ENCODE data around the gene IKBKE. TPM values are rescaled to one million over a fixed set of nuclear protein-coding genes. Genes with fewer than 3 reads are reported as not detected.

Gene IKBKE
- polyA plus RNA-seq, 1 donor (not counting 4 experiments of a cell fraction or from before 2014, with no cell fraction given): 8.9 TPM

DNA sequence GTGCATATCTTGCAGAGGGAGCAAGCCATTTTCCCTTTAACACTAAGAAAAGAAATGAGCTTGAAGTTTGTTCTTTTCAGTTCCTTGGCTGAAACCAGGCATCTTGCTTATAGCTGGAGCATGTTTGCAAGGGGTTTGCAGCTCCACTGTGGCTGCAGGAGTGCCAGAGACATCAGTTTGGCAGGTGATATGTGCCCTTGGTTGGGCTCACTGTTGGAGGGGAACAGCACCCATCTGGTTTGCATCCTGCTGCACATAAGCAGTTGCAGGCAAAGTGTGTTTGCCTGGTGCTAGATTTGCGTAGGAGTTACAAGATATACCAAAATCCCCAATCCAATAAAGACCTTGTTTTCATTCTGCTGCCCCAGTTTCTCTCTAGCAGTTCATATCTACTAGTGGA is 47.8 kb upstream of the IKBKE start:
- Histone ChIP-seq H3K27ac (ENCODE audit: control insufficient read depth, insufficient read depth, low read length) (no peak overlapping the region), H3K79me2 (ENCODE audit: control insufficient read depth, insufficient read depth, low read length) (no peaks in the 10 kb centered on the region), H3K4me2 (ENCODE audit: control insufficient read depth, extremely low read depth, insufficient read depth, low read depth, low read length) (no peak overlapping the region), H3K9ac (ENCODE audit: control insufficient read depth, extremely low read depth, insufficient read depth, low read length) (no peak overlapping the region), H3K9me3 (ENCODE audit: control insufficient read depth, low read depth, low read length) (no peaks in the 10 kb centered on the region), H4K20me1 (ENCODE audit: control insufficient read depth, extremely low read depth, insufficient read depth, low read length) (no peaks in the 10 kb centered on the region), H3K27me3 (ENCODE audit: control insufficient read depth, extremely low read depth, insufficient read depth, low read length) (no peaks in the 10 kb centered on the region), H3K4me3 (ENCODE audit: control insufficient read depth in 2 of 3, extremely low read depth in 1 of 3, insufficient read depth in 2 of 3, low read depth in 1 of 3, low read length in 3 of 3) (no peak overlapping the region), H3K4me1 (ENCODE audit: control insufficient read depth, extremely low read depth, insufficient read depth, low read length) (peaks cover 20% of the 10 kb centered on the region), H3K9me1 (ENCODE audit: control insufficient read depth, extremely low read depth, insufficient read depth, low read length) (no peaks in the 10 kb centered on the region), H3K36me3 (ENCODE audit: control insufficient read depth in 2 of 2, extremely low read depth in 1 of 2, insufficient read depth in 2 of 2, low read length in 2 of 2) (peaks cover 12 to 13% of the 10 kb centered on the region in 2 experiments), H2AFZ (ENCODE audit: control insufficient read depth, low read length) (no peak overlapping the region)
- TF ChIP-seq, protein P1, sequence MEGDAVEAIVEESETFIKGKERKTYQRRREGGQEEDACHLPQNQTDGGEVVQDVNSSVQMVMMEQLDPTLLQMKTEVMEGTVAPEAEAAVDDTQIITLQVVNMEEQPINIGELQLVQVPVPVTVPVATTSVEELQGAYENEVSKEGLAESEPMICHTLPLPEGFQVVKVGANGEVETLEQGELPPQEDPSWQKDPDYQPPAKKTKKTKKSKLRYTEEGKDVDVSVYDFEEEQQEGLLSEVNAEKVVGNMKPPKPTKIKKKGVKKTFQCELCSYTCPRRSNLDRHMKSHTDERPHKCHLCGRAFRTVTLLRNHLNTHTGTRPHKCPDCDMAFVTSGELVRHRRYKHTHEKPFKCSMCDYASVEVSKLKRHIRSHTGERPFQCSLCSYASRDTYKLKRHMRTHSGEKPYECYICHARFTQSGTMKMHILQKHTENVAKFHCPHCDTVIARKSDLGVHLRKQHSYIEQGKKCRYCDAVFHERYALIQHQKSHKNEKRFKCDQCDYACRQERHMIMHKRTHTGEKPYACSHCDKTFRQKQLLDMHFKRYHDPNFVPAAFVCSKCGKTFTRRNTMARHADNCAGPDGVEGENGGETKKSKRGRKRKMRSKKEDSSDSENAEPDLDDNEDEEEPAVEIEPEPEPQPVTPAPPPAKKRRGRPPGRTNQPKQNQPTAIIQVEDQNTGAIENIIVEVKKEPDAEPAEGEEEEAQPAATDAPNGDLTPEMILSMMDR (optimal IDR thresholded peaks at IDR 0.05 in 1 of 3, IDR thresholded peaks at IDR 0.05 in 1 of 3, conservative IDR thresholded peaks at IDR 0.05 in 1 of 3; ENCODE audit: extremely low read depth in 1 of 3, insufficient read depth in 2 of 3, low read length in 3 of 3): no peak
- no peak for TF ChIP-seq EZH2 (IDR thresholded peaks at IDR 0.05; ENCODE audit: low read length)
- DNase-seq (ENCODE audit: low read depth, low spot score) (no peak), FAIRE-seq (no peak)
- dilution Hi-C loops (cut with MboI; ENCODE audit: extremely low pct_ligation_motif_present, low sequenced_read_pairs): no loop called here

DNA sequence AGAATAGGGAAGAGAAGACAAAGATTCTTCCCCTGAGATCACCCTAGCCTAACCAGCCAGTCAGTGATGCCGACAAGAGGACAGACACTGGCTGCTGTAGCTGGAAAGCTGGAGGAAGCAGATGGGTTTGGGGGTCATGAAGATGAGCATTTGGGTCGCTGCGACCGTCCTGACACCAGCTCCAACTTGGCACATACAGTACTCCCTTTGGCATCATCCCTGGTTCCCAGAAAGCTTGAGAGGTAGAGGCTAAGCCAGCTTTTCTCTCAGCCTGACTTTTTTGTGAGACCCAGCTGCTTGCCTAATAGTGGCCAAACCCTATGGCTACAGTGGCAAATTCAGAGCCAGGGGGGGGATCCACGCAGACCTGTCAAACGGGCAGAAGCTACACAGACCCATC is 43.0 kb upstream of the IKBKE start:
- Histone ChIP-seq H3K4me1 (ENCODE audit: control insufficient read depth, extremely low read depth, insufficient read depth, low read length) (no peaks in the 10 kb centered on the region), H3K9ac (ENCODE audit: control insufficient read depth, extremely low read depth, insufficient read depth, low read length) (no peak overlapping the region), H3K27ac (ENCODE audit: control insufficient read depth, insufficient read depth, low read length) (no peak overlapping the region), H4K20me1 (ENCODE audit: control insufficient read depth, extremely low read depth, insufficient read depth, low read length) (no peaks in the 10 kb centered on the region), H3K4me3 (ENCODE audit: control insufficient read depth in 2 of 3, extremely low read depth in 1 of 3, insufficient read depth in 2 of 3, low read depth in 1 of 3, low read length in 3 of 3) (no peak overlapping the region), H3K27me3 (ENCODE audit: control insufficient read depth, extremely low read depth, insufficient read depth, low read length) (no peaks in the 10 kb centered on the region), H3K36me3 (ENCODE audit: control insufficient read depth in 2 of 2, extremely low read depth in 1 of 2, insufficient read depth in 2 of 2, low read length in 2 of 2) (peaks cover 13 to 16% of the 10 kb centered on the region in 2 experiments), H3K9me1 (ENCODE audit: control insufficient read depth, extremely low read depth, insufficient read depth, low read length) (no peaks in the 10 kb centered on the region), H3K9me3 (ENCODE audit: control insufficient read depth, low read depth, low read length) (no peaks in the 10 kb centered on the region), H2AFZ (ENCODE audit: control insufficient read depth, low read length) (no peak overlapping the region), H3K79me2 (ENCODE audit: control insufficient read depth, insufficient read depth, low read length) (no peaks in the 10 kb centered on the region), H3K4me2 (ENCODE audit: control insufficient read depth, extremely low read depth, insufficient read depth, low read depth, low read length) (no peak overlapping the region)
- DNase-seq (ENCODE audit: low read depth, low spot score) (no peak), FAIRE-seq (no peak)
- dilution Hi-C loops (cut with MboI; ENCODE audit: extremely low pct_ligation_motif_present, low sequenced_read_pairs): no loop called here
- TF ChIP-seq, protein P1 (optimal IDR thresholded peaks at IDR 0.05 in 1 of 3, IDR thresholded peaks at IDR 0.05 in 1 of 3, conservative IDR thresholded peaks at IDR 0.05 in 1 of 3; ENCODE audit: extremely low read depth in 1 of 3, insufficient read depth in 2 of 3, low read length in 3 of 3): no peak
- TF ChIP-seq EZH2 (IDR thresholded peaks at IDR 0.05; ENCODE audit: low read length): no peak

All from keratinocyte (primary cell).